ENCODE results near the gene FN1. TPM values are rescaled to one million over a fixed set of nuclear protein-coding genes. Genes with fewer than 3 reads are reported as not detected.
A peak's percentile ranks its signal among the peaks of the same experiment; 100 is the strongest.
"Not testable (repeated sequence)": the region's sequence is repeated elsewhere in the genome, so short reads cannot be mapped to it uniquely, and the experiment has no call there.

FN1 gene
- total and polyA plus RNA-seq, 8 donors, result 42.0 to 861 (median 252) TPM

DNA sequence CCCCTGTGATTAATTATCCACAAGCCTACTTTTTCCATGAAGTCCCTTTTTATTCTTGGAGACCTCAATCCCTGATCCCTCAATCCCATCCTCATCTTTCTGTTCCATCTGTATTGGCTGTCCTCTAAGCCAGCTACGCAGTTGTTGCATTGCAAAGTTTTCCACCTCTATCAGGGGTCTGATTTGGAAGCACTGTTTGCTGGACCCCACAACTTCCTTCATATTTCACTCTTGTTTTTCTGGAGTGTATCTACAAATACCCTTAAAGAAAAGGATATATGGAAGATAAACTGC lies 22.4 kb downstream of the FN1 start:
- no peak overlapping the region for H3K4me3 ChIP-seq
- intact Hi-C loops (cut with DNase I; ENCODE audit: low total_unique reads), result no loop called here
- H3K4me1 ChIP-seq, result peaks cover 0 to 12% (median 3%) of the 10 kb centered on the region in 4 donors
- no peak for DNase-seq
- TF ChIP-seq POLR2A (IDR thresholded peaks at IDR 0.05) (no peak), POLR2AphosphoS5 (IDR thresholded peaks at IDR 0.05) (no peak), EP300 (IDR thresholded peaks at IDR 0.05) (no peak)
- TF ChIP-seq, protein P1, sequence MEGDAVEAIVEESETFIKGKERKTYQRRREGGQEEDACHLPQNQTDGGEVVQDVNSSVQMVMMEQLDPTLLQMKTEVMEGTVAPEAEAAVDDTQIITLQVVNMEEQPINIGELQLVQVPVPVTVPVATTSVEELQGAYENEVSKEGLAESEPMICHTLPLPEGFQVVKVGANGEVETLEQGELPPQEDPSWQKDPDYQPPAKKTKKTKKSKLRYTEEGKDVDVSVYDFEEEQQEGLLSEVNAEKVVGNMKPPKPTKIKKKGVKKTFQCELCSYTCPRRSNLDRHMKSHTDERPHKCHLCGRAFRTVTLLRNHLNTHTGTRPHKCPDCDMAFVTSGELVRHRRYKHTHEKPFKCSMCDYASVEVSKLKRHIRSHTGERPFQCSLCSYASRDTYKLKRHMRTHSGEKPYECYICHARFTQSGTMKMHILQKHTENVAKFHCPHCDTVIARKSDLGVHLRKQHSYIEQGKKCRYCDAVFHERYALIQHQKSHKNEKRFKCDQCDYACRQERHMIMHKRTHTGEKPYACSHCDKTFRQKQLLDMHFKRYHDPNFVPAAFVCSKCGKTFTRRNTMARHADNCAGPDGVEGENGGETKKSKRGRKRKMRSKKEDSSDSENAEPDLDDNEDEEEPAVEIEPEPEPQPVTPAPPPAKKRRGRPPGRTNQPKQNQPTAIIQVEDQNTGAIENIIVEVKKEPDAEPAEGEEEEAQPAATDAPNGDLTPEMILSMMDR (IDR thresholded peaks at IDR 0.05), result no peak
- no peaks in the 10 kb centered on the region for H3K9me3 ChIP-seq
- H3K36me3 ChIP-seq, result peaks cover 0 to 50% (median 32%) of the 10 kb centered on the region in 4 donors
- H3K27ac ChIP-seq, result peak overlapping the region in 1 of 5 donors; percentile 17
- H3K27me3 ChIP-seq, result no peaks in the 10 kb centered on the region
- 83 to 97% (median 88%) methylated on average over 1 of the region's 1 CpG for WGBS, 5 donors

- peaks cover 6 to 63% (median 44%) of the 10 kb centered on the region in 4 donors for H3K36me3 ChIP-seq
- no peak overlapping the region for H3K4me3 ChIP-seq
- H3K27me3 ChIP-seq, result no peaks in the 10 kb centered on the region
- H3K27ac ChIP-seq, result peak overlapping the region in 2 of 5 donors; percentile 27 to 46
- TF ChIP-seq, protein P1 (IDR thresholded peaks at IDR 0.05), result no peak
- no peak for TF ChIP-seq POLR2AphosphoS5 (IDR thresholded peaks at IDR 0.05)
- no peak for TF ChIP-seq POLR2A (IDR thresholded peaks at IDR 0.05)
- WGBS, 5 donors, result 94 to 99% (median 97%) methylated on average over 9 of the region's 9 CpGs
- no peaks in the 10 kb centered on the region for H3K9me3 ChIP-seq
- intact Hi-C loops (cut with DNase I; ENCODE audit: low total_unique reads), result no loop called here
- no peak for DNase-seq
- peaks cover 0 to 5% (median 0%) of the 10 kb centered on the region in 4 donors for H3K4me1 ChIP-seq
These were observed 23.7 kb downstream of the FN1 start for GRCh38 chr2:215411941-215412743.

DNA sequence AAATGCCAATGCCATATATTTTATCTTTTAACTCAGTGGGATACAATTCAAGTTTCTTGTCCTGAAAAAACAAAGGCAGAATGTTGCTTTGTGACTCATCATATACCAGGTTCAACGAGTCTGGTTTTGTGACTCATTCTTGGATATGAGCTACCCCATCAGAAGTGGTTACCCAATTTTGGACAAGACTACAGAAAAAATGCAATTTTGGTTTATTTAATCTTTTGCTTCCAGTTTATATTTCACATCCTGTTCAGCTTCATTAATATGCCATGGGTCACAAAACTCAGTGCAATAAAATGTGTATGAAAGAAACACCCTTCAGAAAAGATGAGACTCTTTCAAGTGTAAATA lies 25.0 kb downstream of the FN1 start:
- Histone ChIP-seq H3K4me1 (no peaks in the 10 kb centered on the region), H3K4me3 (no peak overlapping the region), H3K36me3 (peaks cover 9 to 73% (median 54%) of the 10 kb centered on the region in 4 donors), H3K27me3 (no peaks in the 10 kb centered on the region), H3K27ac (peak overlapping the region in 1 of 5 donors; percentile 61), H3K9me3 (no peaks in the 10 kb centered on the region)
- DNase-seq, result no peak
- WGBS, 5 donors, result 3 to 19% (median 7%) methylated on average over 1 of the region's 1 CpG
- intact Hi-C loops (cut with DNase I; ENCODE audit: low total_unique reads), result no loop called here
- TF ChIP-seq EP300 (IDR thresholded peaks at IDR 0.05) (no peak), POLR2AphosphoS5 (IDR thresholded peaks at IDR 0.05) (peak in 1 of 3 donors; percentile 59)

- peaks cover 10 to 78% (median 56%) of the 10 kb centered on the region in 4 donors for H3K36me3 ChIP-seq
- H3K4me3 ChIP-seq; H3K4me1 ChIP-seq; DNase-seq; intact Hi-C loops (cut with DNase I; ENCODE audit: low total_unique reads); H3K27me3 ChIP-seq; H3K9me3 ChIP-seq: not testable (repeated sequence)
- WGBS, 5 donors, result 84 to 89% (median 88%) methylated on average over 13 of the region's 13 CpGs
- peak overlapping the region in 1 of 5 donors; percentile 61 for H3K27ac ChIP-seq
These were observed 25.5 kb downstream of the FN1 start for GRCh38 chr2:215410181-215410931.

DNA sequence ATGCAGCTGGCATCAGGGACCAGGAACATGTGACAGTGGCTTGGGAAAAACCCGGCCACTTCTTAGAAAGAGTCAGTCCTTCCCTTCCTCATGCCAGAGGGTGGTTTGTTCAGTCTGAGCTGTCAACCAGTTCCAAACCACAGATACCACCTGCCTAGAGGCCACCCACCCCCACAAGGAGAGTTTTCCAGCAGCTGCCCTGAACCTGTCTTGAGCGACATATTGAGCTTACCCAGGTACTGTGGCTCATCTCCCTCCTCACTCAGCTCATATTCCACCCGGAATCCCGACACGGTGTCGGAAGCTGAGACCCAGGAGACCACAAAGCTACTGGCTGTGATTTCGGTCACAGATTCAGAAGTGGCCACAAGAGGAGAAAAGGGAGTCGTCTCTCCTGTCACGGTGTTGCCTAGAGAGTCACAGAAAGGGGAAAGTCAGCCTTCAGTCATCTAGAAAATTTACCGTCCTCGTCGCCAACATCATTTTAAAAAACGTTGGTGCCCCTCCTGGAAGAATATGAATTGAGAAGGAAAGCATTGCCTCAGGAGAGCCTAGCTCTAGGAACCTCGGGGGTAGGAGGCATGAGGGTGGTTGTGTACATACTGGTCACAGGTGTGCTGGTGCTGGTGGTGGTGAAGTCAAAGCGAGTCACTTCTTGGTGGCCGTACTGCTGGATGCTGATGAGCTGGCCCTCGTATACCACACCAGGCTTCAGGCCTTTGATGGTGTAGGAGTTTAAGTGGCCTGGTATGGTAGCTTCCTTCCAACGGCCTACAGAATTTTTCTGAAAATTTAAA lies 26.3 kb downstream of the FN1 start:
- Histone ChIP-seq H3K4me1 (no peaks in the 10 kb centered on the region), H3K27ac (peak overlapping the region in 1 of 5 donors; percentile 61), H3K36me3 (peaks cover 10 to 83% (median 55%) of the 10 kb centered on the region in 4 donors), H3K27me3 (no peaks in the 10 kb centered on the region), H3K4me3 (no peak overlapping the region), H3K9me3 (no peaks in the 10 kb centered on the region)
- intact Hi-C loops (cut with DNase I; ENCODE audit: low total_unique reads), result no loop called here
- 87 to 91% (median 90%) methylated on average over 18 of the region's 18 CpGs for WGBS, 5 donors
- DNase-seq, result no peak
- TF ChIP-seq POLR2AphosphoS5 (IDR thresholded peaks at IDR 0.05) (no peak), POLR2A (IDR thresholded peaks at IDR 0.05) (no peak), EP300 (IDR thresholded peaks at IDR 0.05) (no peak)
- TF ChIP-seq, protein P1 (IDR thresholded peaks at IDR 0.05), result no peak

DNA sequence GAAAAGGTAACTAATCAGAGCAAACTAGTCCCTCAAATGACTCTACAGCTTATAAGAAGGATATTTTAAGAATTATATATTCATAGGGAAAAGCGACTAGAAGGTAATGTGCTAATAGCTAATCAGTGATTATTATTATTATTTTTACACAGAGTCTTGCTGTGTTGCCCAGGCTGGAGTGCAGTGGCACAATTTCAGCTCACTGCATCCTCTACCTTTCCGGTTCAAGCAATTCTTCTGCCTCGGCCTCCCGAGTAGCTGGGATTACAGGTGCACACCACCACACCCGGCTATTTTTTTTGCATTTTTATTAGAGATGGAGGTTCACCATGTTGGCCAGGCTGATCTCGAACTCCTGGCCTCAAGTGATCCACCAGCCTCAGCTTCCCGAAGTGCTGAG lies 27.4 kb downstream of the FN1 start:
- intact Hi-C loops (cut with DNase I; ENCODE audit: low total_unique reads); H3K9me3 ChIP-seq; H3K4me1 ChIP-seq; H3K4me3 ChIP-seq; H3K27ac ChIP-seq; DNase-seq; H3K27me3 ChIP-seq: not testable (repeated sequence)
- 74 to 97% (median 94%) methylated on average over 7 of the region's 7 CpGs for whole genome bisulfite sequencing, 5 donors
- peaks cover 10 to 82% (median 50%) of the 10 kb centered on the region in 4 donors for H3K36me3 ChIP-seq

Data from stomach (tissue), 9 donors.